Left renal cortex interstitium (tissue), 4 donors: ENCODE results near the gene TGM5. TPM values are rescaled to one million over a fixed set of nuclear protein-coding genes. Genes with fewer than 3 reads are reported as not detected.
"Not testable (repeated sequence)": the region's sequence is repeated elsewhere in the genome, so short reads cannot be mapped to it uniquely, and the experiment has no call there.

Experiments used
- DNase-seq, 4 donors: peaks; one replicate each; pipeline ENCODE4 v3.0.0-alpha.2; 2013; ENCODE audit warnings: low read depth in 4 of 4, low spot score in 2 of 4, missing footprints in 1 of 4
- polyA plus RNA-seq, 4 donors: library from polyadenylated mRNA; unstranded; fragments of 120-200 nt; gene quantifications; one replicate each; pipeline ENCODE4 v1.2.1, GENCODE V29; 2013; ENCODE audit not compliant: insufficient read length in 4 of 4

TGM5 gene
- polyA plus RNA-seq, 4 donors, result not detected

- DNase-seq, result no peak
Measured at GRCh38 chr15:43249699-43250203, 17.0 kb downstream of the TGM5 start.

DNA sequence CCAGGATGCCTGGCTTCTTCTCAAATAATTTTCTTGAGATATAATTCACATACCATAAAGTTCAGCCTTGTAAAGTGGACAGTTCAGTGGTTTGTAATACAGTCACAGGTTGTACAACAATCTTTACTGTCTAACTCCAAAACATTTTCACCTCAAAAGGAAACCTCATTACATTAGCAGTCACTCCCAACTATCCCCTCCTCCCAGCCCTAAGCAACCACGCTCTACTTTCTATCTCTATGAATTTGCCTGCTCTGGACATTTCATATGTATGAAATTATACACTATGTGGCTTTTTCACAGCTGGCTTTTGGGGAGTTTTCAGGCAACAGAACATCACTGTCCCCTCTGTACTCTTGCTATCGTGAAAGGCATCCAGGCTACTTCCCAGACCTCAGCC, 17.5 kb downstream of the TGM5 start:
- no peak for DNase-seq

GRCh38 chr15:43246261-43246774, 20.4 kb downstream of the TGM5 start:
- DNase-seq, result no peak

GRCh38 chr15:43244092-43244491, 22.6 kb downstream of the TGM5 start:
- DNase-seq, result no peak

- no peak for DNase-seq
Measured at GRCh38 chr15:43243020-43243645, 23.6 kb downstream of the TGM5 start.

DNA sequence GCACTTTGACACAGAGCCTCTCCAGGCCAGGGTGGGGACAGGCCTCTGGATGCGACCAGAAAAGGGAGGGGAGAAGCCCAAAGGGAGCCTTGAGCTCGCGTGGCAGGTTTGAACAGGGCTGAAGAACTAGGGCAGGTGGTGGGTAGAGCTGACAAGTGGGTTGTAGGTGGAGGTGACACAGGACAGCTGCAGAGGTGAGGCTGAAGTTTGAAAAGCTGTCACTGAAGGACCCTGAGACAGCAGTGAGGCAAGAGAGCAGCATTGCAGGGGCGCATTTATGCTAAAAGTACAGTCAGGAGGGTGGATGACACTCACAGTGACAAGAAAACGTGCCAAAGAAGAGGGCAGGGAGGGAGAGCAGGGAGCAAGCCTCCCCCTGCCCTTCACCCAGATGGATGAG, 24.1 kb downstream of the TGM5 start:
- DNase-seq, result no peak

- no peak for DNase-seq
Measured at GRCh38 chr15:43241100-43241499, 25.6 kb downstream of the TGM5 start.

DNA sequence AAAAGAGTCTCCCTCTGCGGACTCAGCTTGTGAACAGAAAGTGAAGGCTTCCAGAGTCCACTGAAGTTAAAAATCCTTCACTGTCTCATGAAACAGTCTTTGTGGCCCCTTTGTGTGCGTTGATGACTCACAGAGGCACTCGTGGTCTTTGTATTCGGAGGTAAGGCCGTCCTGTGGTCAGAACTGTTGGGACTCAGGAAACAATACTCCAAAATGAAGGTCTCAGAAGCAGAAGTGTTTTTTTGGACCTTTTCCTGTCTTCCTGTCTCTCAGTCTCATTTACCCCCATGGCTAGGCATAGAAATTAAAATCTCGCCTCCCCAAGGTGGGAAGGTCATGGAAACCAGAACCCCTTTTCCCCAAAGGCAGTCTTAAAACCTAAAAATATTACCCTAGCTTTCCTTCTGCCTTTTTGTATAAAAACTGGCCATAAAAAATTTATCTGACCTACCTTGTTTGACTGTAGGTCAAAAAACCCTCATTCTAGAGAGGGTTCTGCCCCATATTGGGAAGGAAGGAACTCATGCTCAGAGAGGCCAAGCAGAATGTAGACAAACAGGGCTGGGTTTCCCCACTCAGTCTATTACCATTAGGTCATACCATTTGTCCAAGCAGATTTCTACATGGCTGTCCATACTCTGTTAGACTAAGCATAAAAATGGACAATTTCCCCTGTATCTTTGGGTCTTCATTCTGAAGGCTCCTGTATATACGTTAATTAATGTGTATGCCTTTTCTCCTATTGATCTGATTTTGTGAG, 26.8 kb downstream of the TGM5 start:
- DNase-seq, result no peak

DNA sequence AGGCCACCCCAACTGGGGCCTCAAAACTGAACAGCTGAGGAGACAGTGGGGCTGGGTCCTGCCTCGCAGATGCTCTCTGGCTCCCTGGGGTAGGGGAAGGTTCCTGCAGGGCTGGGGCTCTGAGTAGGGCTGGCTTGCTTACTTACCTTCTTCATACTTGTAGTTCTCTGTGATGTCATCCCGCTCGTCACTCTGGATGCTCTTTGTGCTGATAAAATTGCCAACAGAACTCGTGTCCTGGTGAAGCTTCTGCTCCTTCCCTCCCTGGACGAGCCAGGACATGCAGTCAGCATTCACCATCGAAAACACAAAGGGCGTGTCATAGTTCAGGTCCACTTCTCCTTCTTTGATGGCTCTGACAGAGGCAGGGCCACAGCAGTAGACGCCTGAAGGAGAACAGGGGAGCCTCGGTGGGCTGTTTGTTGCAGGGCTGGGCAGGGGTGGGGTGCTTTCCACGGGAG, 28.0 kb downstream of the TGM5 start:
- no peak for DNase-seq

- no peak for DNase-seq
Measured at GRCh38 chr15:43237842-43238470, 28.8 kb downstream of the TGM5 start.

DNA sequence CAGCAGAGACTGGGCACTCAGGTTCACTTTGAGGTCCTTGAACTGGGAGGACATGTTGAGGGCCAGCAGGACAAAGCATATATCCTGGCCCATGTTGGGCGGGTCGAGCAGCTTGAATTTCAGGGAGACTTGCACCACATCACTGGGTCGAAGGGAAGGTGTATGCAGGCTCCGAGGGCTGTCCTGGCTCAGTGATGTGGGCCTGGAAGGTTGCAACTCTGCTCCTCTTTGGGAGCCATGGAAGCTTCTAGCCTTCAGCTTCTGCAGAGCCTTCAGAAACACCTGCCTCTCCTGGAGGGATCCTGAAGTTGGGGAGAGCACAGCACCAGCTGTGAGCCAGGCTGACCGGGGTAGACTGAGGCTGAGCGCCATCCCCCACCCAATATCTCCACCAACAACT, 31.2 kb downstream of the TGM5 start:
- DNase-seq, result no peak

DNA sequence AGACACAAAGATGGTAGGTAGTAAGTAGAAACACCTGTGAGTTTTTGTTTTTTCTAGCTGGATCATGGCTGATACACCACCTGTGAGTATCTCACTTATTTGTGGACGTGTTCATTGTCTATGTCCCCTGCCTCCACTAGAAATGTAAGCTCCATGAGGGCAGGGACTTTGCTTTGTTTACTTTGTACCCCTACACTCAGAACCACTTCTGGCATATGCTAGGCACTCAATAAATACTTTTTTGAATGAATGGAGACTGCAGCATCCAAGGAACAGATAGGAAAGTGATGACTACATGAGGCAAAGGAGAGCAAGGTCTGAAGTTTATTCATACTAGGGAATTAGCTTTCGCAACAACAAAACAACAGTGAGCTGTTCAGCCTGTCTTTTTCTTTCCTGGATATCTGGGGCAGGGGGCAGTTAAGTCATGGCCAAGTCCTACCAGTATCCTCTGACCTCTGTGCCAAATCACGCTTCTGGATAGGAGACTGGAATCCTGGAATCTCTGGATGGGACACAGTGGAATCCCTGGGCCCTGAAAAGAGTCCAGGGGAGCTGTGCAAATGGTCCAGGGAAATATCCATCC, 34.3 kb downstream of the TGM5 start:
- no peak for DNase-seq

GRCh38 chr15:43230640-43231115, 36.0 kb downstream of the TGM5 start:
- no peak for DNase-seq

- DNase-seq, result no peak
Measured at GRCh38 chr15:43229977-43230376, 36.8 kb downstream of the TGM5 start.

DNA sequence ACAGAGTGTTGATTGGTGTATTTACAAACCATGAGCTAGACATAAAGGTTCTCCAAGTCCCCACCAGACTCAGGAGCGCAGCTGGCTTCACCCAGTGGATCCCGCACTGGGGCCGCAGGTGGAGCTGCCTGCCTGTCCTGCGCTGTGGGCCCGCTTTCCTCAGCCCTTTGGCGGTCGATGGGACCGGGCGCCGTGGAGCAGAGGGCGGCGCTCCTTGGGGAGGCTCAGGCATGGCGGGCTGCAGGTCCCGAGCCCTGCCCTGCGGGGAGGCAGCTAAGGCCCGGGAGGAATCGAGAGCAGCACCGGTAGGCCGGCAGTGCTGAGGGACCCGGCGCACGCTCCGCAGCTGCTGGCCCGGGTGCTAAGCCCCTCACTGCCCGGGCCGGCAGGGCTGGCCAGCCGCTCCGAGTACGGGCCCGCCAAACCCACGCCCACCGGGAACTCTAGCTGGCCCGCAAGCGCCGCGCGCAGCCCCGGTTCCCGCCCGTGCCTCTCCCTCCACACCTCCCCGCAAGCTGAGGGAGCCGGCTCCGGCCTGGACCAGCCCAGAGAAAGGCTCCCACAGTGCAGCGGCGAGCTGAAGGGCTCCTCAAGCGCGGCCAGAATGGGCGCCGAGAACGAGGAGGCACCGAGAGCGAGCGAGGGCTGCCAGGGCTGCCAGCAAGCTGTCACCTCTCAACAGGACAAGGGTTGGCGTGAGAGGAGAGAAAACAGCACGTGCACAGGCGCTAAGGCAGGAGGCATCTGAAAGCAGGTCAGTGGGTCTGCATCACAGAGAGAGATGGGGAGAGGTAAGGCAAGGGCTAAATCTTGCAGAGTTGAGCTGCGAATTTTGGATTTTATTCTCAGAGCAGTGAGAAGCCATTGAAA, 40.1 kb downstream of the TGM5 start:
- no peak for DNase-seq

DNA sequence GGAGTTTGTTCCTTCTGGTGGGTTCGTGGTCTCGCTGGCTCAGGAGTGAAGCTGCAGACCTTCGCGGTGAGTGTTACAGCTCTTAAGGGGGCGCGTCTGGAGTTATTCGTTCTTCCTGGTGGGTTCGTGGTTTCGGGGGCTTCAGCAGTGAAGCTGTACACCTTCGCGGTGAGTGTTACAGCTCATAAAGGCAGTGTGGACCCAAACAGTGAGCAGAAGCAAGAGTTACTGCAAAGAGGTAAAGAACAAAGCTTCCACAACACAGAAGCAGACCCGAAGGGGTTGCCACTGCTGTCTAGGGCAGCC, 40.8 kb downstream of the TGM5 start:
- not testable (repeated sequence) for DNase-seq

- peak in 3 of 4 donors; percentile 18 to 38 (median 19) for DNase-seq
Measured at GRCh38 chr15:43225201-43225949, 41.4 kb downstream of the TGM5 start.

DNA sequence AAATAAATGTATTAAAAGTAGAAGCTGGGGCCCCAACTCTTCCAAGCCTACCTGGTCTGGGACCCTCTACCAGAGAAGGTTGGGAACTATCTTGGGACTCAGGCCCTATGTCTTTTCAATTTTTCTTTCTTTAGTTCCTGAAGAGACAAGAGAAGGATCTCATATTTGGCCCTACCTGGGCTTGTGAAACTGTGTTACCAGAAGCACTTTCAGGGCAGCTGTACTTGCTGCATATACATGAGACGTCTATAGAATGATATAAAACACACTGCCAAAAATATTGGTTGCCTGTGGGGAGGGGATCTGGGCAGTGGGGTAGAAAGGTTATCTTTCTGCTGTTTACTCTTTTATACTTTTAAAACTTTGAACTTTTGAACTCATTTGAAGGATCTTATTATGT, 45.3 kb downstream of the TGM5 start:
- no peak for DNase-seq

- DNase-seq, result no peak
Measured at GRCh38 chr15:43220991-43221403, 45.7 kb downstream of the TGM5 start, which contains the start of gene EPB42. Gene EPB42 (minus strand): TSS chr15:43221018. CDS start chr15:43220825, 193 bp downstream.
